ENCODE measurements around the gene ARHGEF17.

The ARHGEF17 gene

DNA sequence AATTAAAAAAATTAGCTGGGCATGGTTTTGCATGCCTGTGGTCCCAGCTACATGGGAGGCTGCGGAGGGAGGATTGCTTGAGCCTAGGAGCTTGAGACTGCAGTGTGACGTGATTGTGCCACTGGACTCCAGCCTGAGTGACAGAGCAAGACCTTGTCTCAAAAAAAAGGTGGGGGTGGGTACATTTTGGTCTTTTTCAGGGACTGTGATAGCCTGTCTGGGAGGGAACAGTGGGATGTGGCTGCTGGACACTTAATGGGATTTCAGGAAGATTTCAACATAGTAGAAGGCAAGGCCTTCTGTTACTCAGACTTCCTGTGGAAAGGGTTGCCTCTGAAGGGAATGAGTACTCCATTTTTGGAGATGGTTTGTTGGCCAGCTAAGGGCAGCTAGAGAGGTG is 108.7 kb downstream of the ARHGEF17 start:
- Histone ChIP-seq H3K9ac (ENCODE audit: low read length) (no peak overlapping the region), H3K4me1 (ENCODE audit: low read length) (no peaks in the 10 kb centered on the region), H3K27ac (ENCODE audit: low read length) (no peak overlapping the region), H2AFZ (ENCODE audit: low read length) (no peak overlapping the region), H4K20me1 (ENCODE audit: insufficient read depth, low read length) (no peaks in the 10 kb centered on the region), H3K4me2 (ENCODE audit: low read depth, low read length) (no peak overlapping the region), H3K79me2 (ENCODE audit: low read length) (no peaks in the 10 kb centered on the region), H3K27me3 (replicated peaks; ENCODE audit: insufficient read depth, low read length) (no peaks in the 10 kb centered on the region), H3K9me3 (replicated peaks; ENCODE audit: insufficient read depth, low read length) (no peaks in the 10 kb centered on the region), H3F3A (ENCODE audit: insufficient read depth, low read length) (no peaks in the 10 kb centered on the region), H3K36me3 (replicated peaks; ENCODE audit: insufficient read depth, low read length) (no peaks in the 10 kb centered on the region), H3K4me3 (ENCODE audit: low read length) (no peak overlapping the region), H3K9me2 (replicated peaks; ENCODE audit: insufficient read depth, low read length) (no peaks in the 10 kb centered on the region)
- no peak for DNase-seq
- TF ChIP-seq, protein P1, sequence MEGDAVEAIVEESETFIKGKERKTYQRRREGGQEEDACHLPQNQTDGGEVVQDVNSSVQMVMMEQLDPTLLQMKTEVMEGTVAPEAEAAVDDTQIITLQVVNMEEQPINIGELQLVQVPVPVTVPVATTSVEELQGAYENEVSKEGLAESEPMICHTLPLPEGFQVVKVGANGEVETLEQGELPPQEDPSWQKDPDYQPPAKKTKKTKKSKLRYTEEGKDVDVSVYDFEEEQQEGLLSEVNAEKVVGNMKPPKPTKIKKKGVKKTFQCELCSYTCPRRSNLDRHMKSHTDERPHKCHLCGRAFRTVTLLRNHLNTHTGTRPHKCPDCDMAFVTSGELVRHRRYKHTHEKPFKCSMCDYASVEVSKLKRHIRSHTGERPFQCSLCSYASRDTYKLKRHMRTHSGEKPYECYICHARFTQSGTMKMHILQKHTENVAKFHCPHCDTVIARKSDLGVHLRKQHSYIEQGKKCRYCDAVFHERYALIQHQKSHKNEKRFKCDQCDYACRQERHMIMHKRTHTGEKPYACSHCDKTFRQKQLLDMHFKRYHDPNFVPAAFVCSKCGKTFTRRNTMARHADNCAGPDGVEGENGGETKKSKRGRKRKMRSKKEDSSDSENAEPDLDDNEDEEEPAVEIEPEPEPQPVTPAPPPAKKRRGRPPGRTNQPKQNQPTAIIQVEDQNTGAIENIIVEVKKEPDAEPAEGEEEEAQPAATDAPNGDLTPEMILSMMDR (IDR thresholded peaks at IDR 0.05; ENCODE audit: low read length), result no peak
- TF ChIP-seq EZH2 (optimal IDR thresholded peaks at IDR 0.05; ENCODE audit: low read depth, low read length) (no peak), EZH2phosphoT487 (IDR thresholded peaks at IDR 0.05; ENCODE audit: low read length) (no peak)

Measured in MM.1S (cell line).